ENCODE measurements around the gene C4orf54.

The C4orf54 gene

GRCh38 chr4:99625369-99625768 is 32.3 kb downstream of the C4orf54 start:
- no peak for DNase-seq

GRCh38 chr4:99624141-99624719 is 33.4 kb downstream of the C4orf54 start:
- DNase-seq = no peak

- DNase-seq = no peak
Observed at GRCh38 chr4:99622341-99622740, 35.3 kb downstream of the C4orf54 start.

- DNase-seq = peak in 1 of 58 donors; percentile 3
Observed at GRCh38 chr4:99617374-99617773, 40.3 kb downstream of the C4orf54 start.

- DNase-seq = no peak
Observed at GRCh38 chr4:99615170-99615820, 42.3 kb downstream of the C4orf54 start.

- no peak for DNase-seq
Observed at GRCh38 chr4:99614491-99614890, 43.1 kb downstream of the C4orf54 start.

- no peak for DNase-seq
Observed at GRCh38 chr4:99612704-99613103, 44.9 kb downstream of the C4orf54 start.

- no peak for DNase-seq
Observed at GRCh38 chr4:99612281-99612680, 45.3 kb downstream of the C4orf54 start.

GRCh38 chr4:99610605-99611175 is 46.9 kb downstream of the C4orf54 start:
- no peak for DNase-seq

- no peak for DNase-seq
Observed at GRCh38 chr4:99608417-99608816, 49.2 kb downstream of the C4orf54 start.
